ENCODE data around the gene CAMTA1.

DNA sequence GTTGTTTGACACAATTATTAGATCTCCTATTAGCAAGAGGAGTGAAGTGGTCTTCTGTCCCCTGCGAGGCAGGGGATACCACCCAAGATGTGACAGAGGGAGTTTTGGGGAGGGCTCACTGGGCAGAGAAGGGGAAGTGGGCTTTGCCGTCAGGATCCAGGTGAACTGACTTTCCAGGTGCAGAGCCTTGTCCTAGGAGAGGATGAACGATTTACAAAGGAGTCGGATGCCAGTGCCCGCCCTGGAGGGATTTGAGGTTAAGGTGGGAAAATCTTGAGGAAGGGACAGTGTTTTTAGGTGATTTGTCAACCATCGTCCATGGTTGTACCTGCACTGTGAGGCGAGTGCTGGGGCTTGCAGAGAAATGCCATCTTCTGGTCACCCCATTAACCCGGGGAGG, 201.0 kb downstream of the CAMTA1 start:
- TF ChIP-seq EZH2phosphoT487 (IDR thresholded peaks at IDR 0.05; ENCODE audit: borderline replicate concordance, low read depth, low read length), result no peak
- TF ChIP-seq, protein P1, sequence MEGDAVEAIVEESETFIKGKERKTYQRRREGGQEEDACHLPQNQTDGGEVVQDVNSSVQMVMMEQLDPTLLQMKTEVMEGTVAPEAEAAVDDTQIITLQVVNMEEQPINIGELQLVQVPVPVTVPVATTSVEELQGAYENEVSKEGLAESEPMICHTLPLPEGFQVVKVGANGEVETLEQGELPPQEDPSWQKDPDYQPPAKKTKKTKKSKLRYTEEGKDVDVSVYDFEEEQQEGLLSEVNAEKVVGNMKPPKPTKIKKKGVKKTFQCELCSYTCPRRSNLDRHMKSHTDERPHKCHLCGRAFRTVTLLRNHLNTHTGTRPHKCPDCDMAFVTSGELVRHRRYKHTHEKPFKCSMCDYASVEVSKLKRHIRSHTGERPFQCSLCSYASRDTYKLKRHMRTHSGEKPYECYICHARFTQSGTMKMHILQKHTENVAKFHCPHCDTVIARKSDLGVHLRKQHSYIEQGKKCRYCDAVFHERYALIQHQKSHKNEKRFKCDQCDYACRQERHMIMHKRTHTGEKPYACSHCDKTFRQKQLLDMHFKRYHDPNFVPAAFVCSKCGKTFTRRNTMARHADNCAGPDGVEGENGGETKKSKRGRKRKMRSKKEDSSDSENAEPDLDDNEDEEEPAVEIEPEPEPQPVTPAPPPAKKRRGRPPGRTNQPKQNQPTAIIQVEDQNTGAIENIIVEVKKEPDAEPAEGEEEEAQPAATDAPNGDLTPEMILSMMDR (conservative IDR thresholded peaks at IDR 0.05; ENCODE audit: low read length), result no peak
